IMR-90 (cell line): Measurements from ENCODE around the gene GPC2. TPM values are rescaled to one million over a fixed set of nuclear protein-coding genes. Genes with fewer than 3 reads are reported as not detected.

Experiments used
- CHD1 ChIP-seq: IDR thresholded peaks from 2 replicates; pipeline ENCODE4 v1.6.1; 2012; ENCODE audit warnings: low read depth, low read length, improper control_type of control experiment
- NFE2L2 ChIP-seq: fragments of 150-350 bp; IDR thresholded peaks from 2 replicates; pipeline ENCODE4 v1.6.1; 2016; ENCODE audit warnings: low read depth, mild to moderate bottlenecking, low read length
- POLR2A ChIP-seq: IDR thresholded peaks from 2 replicates; pipeline ENCODE4 v1.6.1; 2012; ENCODE audit warnings: mild to moderate bottlenecking, low read depth, low read length
- polyA plus RNA-seq, 3 experiments: library from polyadenylated mRNA; depleted of rRNA; stranded (reverse); fragments of >200 nt; gene quantifications; 2 replicates each; pipeline ENCODE4 v1.2.3, GENCODE V29; 2012; ENCODE audit warnings: low replicate concordance in 1 of 3
- total RNA-seq: library from RNA; depleted of rRNA; stranded (reverse); fragments of >200 nt; gene quantifications from 2 replicates; pipeline ENCODE4 v1.2.3, GENCODE V29; 2012
- TF ChIP-seq, protein P1 (sequence below): fragments of 150-350 bp; IDR thresholded peaks from 2 replicates; pipeline ENCODE4 v1.6.1; 2016; ENCODE audit warnings: low read depth, mild to moderate bottlenecking, low read length, moderate library complexity, borderline replicate concordance
- TF ChIP-seq, protein P2 (sequence below): fragments of 150-350 bp; IDR thresholded peaks from 2 replicates; pipeline ENCODE4 v1.6.1; 2017; ENCODE audit warnings: mild to moderate bottlenecking, antibody characterized with exemption, low read length, low read depth

The GPC2 gene
- total and polyA plus RNA-seq, 2 of the 4 experiments (the other 2 are of a cell fraction) = 1.8 to 6.0 TPM

DNA sequence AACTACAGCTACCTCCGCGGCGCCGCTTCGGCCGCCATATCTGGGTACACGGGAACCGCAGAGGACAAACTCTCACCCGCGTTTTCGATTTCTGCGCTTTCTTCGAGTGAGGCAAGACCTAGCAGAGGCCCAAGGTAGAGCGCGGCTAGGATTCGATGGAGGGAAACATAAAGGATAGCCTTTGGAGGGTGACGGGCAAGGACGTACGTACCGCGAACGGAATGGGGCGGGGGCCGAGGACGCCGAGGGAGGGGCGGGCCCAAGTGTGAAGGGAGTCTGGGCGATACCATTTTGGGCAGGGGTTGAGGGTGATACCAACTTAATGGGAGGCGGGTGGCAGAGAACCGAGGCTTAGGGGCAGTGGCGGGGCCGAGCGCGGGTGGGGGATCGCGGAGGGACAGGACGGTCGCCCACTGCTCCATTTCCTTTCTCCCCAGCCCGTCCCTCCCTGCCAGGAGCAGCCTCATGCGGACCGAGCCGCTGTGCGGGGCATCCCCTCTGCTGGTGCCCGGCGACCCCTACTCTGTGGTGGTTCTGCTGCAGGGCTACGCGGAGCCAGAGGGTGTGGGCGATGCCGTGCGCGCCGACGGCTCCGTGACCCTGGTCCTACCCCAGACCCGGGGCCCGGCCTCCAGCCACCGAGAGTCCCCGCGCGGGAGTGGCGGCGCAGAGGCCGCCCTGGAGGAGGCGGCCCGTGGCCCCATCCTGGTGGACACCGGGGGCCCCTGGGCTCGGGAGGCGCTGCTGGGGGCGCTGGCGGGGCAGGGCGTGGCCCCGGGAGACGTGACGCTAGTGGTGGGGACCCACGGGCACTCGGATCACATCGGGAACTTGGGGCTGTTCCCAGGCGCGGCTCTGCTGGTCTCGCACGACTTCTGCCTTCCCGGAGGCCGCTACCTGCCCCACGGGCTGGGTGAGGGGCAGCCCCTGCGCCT, 50.0 kb downstream of the GPC2 start, which contains the start of gene MBLAC1 (continued):
- TF ChIP-seq, protein P1, sequence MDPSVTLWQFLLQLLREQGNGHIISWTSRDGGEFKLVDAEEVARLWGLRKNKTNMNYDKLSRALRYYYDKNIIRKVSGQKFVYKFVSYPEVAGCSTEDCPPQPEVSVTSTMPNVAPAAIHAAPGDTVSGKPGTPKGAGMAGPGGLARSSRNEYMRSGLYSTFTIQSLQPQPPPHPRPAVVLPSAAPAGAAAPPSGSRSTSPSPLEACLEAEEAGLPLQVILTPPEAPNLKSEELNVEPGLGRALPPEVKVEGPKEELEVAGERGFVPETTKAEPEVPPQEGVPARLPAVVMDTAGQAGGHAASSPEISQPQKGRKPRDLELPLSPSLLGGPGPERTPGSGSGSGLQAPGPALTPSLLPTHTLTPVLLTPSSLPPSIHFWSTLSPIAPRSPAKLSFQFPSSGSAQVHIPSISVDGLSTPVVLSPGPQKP = no peak
- TF ChIP-seq, protein P2, sequence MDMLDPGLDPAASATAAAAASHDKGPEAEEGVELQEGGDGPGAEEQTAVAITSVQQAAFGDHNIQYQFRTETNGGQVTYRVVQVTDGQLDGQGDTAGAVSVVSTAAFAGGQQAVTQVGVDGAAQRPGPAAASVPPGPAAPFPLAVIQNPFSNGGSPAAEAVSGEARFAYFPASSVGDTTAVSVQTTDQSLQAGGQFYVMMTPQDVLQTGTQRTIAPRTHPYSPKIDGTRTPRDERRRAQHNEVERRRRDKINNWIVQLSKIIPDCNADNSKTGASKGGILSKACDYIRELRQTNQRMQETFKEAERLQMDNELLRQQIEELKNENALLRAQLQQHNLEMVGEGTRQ = no peak
- TF ChIP-seq CHD1 (peak; percentile 92; the same call in 1 of the 2 replicates), NFE2L2 (no peak), POLR2A (peak; percentile 79)
